Measurements from ENCODE around the gene MAP2K4.
"Not testable (repeated sequence)": the region's sequence is repeated elsewhere in the genome, so short reads cannot be mapped to it uniquely, and the experiment has no call there.

MAP2K4 gene

DNA sequence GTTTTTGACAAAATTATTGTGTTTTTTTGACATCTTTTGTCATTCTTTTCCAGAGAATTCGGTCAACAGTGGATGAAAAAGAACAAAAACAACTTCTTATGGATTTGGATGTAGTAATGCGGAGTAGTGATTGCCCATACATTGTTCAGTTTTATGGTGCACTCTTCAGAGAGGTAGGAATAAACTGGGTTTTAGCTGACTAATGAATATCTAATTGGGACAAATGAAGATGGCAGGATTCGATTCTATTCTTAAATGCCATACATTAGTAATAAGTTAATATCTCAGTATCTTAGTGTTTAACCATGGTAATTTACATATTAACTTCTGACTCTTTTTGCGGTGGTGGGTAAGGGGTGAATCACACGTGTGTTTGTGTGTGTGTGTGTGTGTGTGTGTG, 74.8 kb downstream of the MAP2K4 start:
- DNase-seq: no peak

GRCh38 chr17:12097326-12097725, 76.6 kb downstream of the MAP2K4 start:
- no peak for DNase-seq

GRCh38 chr17:12098568-12098967, 77.9 kb downstream of the MAP2K4 start:
- DNase-seq: no peak

GRCh38 chr17:12099412-12099811, 78.7 kb downstream of the MAP2K4 start:
- no peak for DNase-seq

GRCh38 chr17:12104831-12105230, 84.2 kb downstream of the MAP2K4 start:
- no peak for DNase-seq

DNA sequence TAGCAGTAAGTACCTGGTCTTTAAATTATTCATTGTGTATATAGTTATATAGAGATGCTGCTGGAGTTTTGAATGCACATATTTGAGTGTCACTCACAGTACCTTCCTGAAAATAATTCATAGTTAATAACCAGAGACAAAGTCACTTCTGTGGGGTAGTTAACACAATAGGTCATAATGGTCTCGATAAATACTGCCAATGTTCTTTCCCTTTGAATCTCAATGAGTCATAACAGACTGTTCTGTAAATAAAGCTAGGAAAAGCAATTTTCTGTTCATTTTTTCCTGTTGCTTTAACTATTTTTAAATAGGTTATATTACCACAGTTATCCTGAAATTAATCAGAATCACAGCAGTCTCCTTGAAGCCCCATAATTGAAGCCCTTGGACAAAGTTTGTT, 87.2 kb downstream of the MAP2K4 start:
- DNase-seq: no peak

DNA sequence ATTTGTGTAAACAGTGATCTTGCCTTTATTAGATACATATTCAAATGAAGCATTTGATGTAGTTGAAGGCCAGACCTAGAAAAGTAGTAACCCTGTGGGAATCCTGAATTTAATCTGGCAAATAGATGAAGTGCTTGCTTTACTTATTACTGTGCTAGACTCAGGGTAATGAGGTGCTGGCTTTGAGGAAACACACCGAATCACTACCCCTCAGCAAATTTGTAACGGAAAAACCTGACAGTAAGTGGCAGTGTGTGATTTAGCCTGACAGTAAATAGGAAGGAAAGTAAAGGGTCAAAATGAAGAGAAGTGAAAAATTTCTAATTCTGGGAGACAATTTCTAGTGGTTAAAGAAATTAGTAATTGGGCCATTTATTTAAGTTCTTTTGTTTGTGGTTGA, 90.2 kb downstream of the MAP2K4 start:
- DNase-seq: no peak

DNA sequence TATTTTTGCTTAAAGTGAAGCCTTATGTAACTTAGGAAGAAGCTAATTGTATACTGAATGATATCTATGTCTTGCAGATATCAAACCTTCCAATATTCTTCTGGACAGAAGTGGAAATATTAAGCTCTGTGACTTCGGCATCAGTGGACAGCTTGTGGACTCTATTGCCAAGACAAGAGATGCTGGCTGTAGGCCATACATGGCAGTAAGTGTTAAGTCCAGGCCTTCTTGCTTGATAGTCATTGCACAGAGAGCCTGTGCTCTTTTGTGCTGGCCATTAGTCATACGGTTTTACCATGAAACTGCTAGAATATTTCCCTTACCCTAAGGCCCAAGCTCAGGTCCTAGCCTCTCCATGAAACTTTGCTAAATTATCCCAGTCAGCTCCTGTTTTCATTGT, 92.5 kb downstream of the MAP2K4 start:
- DNase-seq: no peak

GRCh38 chr17:12114686-12115418, 94.2 kb downstream of the MAP2K4 start:
- DNase-seq: no peak

DNA sequence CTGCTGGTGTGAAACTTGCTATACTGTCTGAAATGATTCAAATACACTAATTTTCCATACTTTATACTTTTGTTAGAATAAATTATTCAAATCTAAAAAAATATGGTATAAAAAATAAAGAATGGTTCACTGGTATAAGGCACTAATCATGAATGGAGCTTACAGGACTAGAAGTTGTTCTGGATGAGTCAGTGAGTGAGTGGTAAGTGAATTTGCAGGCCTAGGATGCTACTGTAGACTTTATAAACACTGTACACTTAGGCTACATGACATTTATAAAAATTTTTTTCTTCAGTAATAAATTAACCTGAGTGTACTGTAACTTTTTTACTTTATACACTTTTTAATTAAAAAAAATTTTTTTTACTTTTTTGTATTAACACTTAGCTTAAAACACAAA, 95.5 kb downstream of the MAP2K4 start:
- DNase-seq: no peak

GRCh38 chr17:12118617-12119016, 97.9 kb downstream of the MAP2K4 start:
- DNase-seq: no peak

GRCh38 chr17:12122075-12122474, 101.4 kb downstream of the MAP2K4 start:
- no peak for DNase-seq

DNA sequence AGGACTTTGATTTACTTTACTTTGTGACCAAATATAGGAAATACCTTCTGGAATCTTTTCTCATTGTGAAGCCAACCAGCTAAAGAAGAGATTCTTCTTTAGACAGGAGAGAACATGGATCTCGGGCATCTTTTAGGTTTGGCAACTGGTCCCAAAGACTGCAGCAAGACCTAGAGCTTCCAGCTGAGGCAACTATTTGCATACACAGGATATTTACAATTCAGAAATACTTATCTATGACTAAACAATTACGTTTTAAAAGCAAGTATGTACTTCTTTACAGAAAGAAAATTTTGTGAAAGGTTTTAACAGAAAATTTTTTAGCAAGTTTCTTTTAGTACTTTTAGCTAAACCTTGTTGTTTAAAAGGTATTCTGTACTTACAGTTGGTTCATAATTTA, 106.5 kb downstream of the MAP2K4 start:
- DNase-seq: no peak

- DNase-seq: no peak
Observed at GRCh38 chr17:12127667-12128066, 107.0 kb downstream of the MAP2K4 start.

GRCh38 chr17:12128946-12129345, 108.3 kb downstream of the MAP2K4 start:
- DNase-seq: no peak

DNA sequence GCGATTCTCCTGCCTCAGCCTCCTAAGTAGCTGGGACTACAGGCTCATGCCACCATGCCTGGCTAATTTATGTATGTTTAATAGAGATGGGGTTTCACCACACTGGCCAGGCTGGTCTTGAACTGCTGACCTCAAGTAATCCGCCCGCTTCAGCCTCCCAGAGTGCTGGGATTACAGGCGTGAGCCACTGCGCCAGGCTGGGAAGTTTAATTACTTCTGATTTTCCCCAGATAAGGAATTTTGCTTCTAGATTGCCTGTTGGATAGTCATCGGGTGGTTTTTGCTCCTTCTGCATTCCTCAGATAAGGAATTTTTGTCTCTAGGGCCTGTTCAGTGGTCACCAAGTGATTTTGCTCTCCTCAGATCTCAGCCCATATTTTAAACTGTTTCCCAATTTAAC, 112.5 kb downstream of the MAP2K4 start:
- DNase-seq: no peak

GRCh38 chr17:12134101-12134500, 113.4 kb downstream of the MAP2K4 start:
- no peak for DNase-seq

GRCh38 chr17:12134587-12134986, 113.9 kb downstream of the MAP2K4 start:
- DNase-seq: no peak

GRCh38 chr17:12136243-12136642, 115.6 kb downstream of the MAP2K4 start:
- DNase-seq: no peak

DNA sequence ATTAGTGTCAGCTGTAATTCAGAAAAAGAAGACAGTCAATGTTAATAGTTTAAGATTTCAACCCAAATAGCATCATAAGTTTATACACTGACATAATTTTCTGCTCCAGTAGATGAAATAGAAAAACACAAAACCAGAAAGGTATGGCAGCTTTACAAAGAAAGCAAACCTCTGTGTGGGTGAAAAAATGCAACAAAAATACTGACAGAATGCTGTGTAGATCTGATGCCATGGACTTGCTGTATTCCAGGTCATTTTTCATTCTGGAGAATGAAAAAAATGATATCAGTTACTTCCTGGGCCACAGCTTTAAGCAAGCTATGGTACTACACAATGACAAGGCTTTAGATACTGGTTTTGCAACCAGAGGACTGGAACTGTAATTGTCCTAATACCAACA, 116.0 kb downstream of the MAP2K4 start:
- DNase-seq: no peak

DNA sequence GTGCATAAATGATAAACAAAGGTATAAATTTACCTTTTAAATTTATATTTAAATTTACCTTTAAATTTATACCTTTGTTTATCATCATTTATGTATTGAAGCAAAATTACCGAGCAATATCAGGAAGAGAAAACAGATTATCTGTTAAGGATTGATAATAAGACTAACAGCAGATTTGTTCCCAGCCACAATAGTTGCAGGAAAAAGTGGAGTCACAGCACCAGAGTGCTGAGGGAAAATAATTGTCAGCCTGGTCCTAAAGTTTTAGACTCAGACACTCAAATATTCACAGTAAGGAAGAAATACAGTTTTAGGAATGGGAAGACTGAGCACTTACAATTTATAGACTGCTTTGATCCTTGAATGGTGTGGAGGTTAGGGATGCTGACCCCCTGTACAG, 117.2 kb downstream of the MAP2K4 start:
- DNase-seq: no peak

DNA sequence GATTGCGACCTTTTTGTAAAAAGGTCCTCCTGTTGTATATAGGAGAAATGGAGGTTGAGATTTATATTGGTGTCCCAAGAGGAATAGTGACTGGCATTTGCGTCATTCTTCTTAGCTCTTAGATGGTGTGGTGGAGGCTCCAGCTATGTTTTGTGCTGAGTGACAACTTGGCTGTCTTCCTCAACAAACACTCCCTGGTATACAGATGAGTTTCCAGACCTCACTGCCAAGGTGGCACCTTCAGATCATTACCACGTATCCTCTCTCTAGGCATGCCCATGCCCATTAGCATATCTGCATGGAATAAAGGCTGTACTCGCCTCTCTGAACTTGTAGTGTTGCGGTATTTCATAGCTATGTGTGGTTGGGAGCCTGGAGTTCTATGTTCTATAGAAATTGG, 120.0 kb downstream of the MAP2K4 start:
- DNase-seq: no peak

- not testable (repeated sequence) for DNase-seq
Observed at GRCh38 chr17:12162187-12162586, 141.5 kb downstream of the MAP2K4 start.

DNA sequence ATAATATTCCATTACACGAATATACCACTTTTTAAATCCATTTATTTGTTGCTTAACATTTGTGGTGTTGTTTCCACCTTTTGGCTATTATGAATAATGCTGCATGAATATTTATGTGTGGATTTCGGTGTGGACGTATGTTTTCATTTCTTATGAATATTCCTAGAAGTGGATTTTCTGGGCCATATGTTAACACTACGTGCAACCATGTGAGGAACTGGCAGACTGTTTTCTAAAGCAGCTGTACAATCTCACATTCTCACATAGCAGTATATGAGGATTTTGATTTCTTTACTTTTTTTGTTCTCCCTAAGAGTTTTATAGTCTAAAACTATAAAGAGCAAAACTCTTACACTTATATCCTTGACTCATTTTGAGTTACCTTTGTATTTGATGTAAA, 143.4 kb downstream of the MAP2K4 start:
- DNase-seq: no peak

- DNase-seq: no peak
Observed at GRCh38 chr17:12178644-12179330, 158.1 kb downstream of the MAP2K4 start.

All from NCI-H2029 treated with DMSO at 0.1 percent for 48 hours (cell line).